C4-2B (cell line): ENCODE measurements around the gene JHY.

Experiments used
- CTCF ChIP-seq: fragments of 450-650 bp; conservative IDR thresholded peaks from 2 replicates; pipeline ENCODE4 v1.5.1; 2017; ENCODE audit warnings: mild to moderate bottlenecking
- ZFX ChIP-seq: fragments of 450-650 bp; IDR thresholded peaks from 2 replicates; pipeline ENCODE4 v1.6.1; 2017

- TF ChIP-seq CTCF (no peak), ZFX (no peak)
These were observed 7.6 kb upstream of the JHY start for GRCh38 chr11:122874991-122875390.
